ENCODE results near the gene CACNA2D4.

Gene CACNA2D4

GRCh38 chr12:1869145-1869544 lies 49.3 kb downstream of the CACNA2D4 start:
- DNase-seq, result no peak

- DNase-seq, result no peak
These were observed 53.1 kb downstream of the CACNA2D4 start for GRCh38 chr12:1865284-1865866.

GRCh38 chr12:1864867-1865266 lies 53.6 kb downstream of the CACNA2D4 start:
- DNase-seq, result no peak

- DNase-seq, result no peak
These were observed 54.0 kb downstream of the CACNA2D4 start for GRCh38 chr12:1864456-1864855.

GRCh38 chr12:1863823-1864222 lies 54.6 kb downstream of the CACNA2D4 start:
- DNase-seq, result no peak

GRCh38 chr12:1862973-1863372 lies 55.5 kb downstream of the CACNA2D4 start:
- no peak for DNase-seq

GRCh38 chr12:1859643-1860042 lies 58.8 kb downstream of the CACNA2D4 start:
- DNase-seq, result no peak

- DNase-seq, result no peak
These were observed 60.0 kb downstream of the CACNA2D4 start for GRCh38 chr12:1858456-1858855.

- DNase-seq, result no peak
These were observed 60.6 kb downstream of the CACNA2D4 start for GRCh38 chr12:1857821-1858220.

GRCh38 chr12:1857086-1857485 lies 61.4 kb downstream of the CACNA2D4 start:
- DNase-seq, result no peak

- no peak for DNase-seq
These were observed 63.2 kb downstream of the CACNA2D4 start for GRCh38 chr12:1855241-1855640.

GRCh38 chr12:1853716-1854115 lies 64.7 kb downstream of the CACNA2D4 start:
- no peak for DNase-seq

GRCh38 chr12:1852076-1852475 lies 66.4 kb downstream of the CACNA2D4 start:
- DNase-seq, result no peak

GRCh38 chr12:1851151-1851701 lies 67.2 kb downstream of the CACNA2D4 start:
- DNase-seq, result no peak

- DNase-seq, result no peak
These were observed 69.7 kb downstream of the CACNA2D4 start for GRCh38 chr12:1848745-1849144.

- DNase-seq, result no peak
These were observed 70.3 kb downstream of the CACNA2D4 start for GRCh38 chr12:1848146-1848545.

GRCh38 chr12:1847411-1847810 lies 71.0 kb downstream of the CACNA2D4 start:
- DNase-seq, result no peak

GRCh38 chr12:1846421-1847405 lies 71.7 kb downstream of the CACNA2D4 start:
- DNase-seq, result no peak

GRCh38 chr12:1845886-1846285 lies 72.6 kb downstream of the CACNA2D4 start:
- DNase-seq, result no peak

- DNase-seq, result no peak
These were observed 73.0 kb downstream of the CACNA2D4 start for GRCh38 chr12:1845427-1845826.

GRCh38 chr12:1844661-1845409 lies 73.6 kb downstream of the CACNA2D4 start:
- DNase-seq, result no peak

GRCh38 chr12:1844223-1844622 lies 74.2 kb downstream of the CACNA2D4 start:
- no peak for DNase-seq

- no peak for DNase-seq
These were observed 74.8 kb downstream of the CACNA2D4 start for GRCh38 chr12:1843641-1844005.
